Measurements from ENCODE around the gene MYO16.

DNA sequence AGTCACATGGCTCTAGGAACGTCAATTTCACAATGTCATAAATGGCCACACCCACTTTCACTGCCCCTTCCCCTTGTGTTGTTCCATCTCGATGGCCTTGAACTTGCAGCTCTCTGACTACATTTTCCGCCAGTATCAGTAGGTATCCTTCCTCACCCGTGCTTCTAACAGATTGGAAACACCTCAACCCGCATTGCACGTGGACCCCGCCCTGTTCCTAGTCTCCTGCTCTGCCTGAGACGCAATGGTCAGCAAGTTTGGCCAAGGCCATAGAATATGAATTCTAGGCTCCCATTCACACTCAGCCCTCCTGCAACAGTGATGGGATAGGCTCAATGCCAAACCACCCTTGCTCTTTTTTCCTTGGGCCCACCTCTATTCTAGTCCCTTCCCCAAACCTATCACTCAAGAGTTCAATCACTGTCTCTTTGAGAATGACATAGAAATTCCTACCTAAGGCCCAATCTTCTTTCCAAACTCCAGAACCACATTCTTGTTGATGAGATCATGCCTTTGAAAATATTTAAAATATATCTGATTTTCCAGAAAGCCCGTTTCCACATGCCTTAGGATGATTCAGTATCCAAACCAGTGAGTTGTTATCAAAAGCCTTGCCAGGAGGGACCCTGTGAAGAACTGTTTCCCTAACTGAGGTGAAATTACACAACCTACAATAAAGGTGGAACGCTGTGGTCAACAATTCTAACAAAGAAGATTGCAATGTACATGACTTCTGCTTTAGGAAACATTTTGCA lies 334.6 kb downstream of the MYO16 start:
- TF ChIP-seq POLR2A (IDR thresholded peaks at IDR 0.05) (no peak), CTCF (IDR thresholded peaks at IDR 0.05) (no peak)
